HG02852 (cell line): Measurements from ENCODE around the gene HBA2.
"Not testable (repeated sequence)": the region's sequence is repeated elsewhere in the genome, so short reads cannot be mapped to it uniquely, and the experiment has no call there.

Experiments used
- ATAC-seq: cut with Tn5 transposase; IDR thresholded peaks from one replicate; pipeline ENCODE4 v1.9.1; 2021; ENCODE audit warnings: mild to moderate bottlenecking, moderate library complexity; ENCODE audit not compliant: unreplicated experiment

Gene HBA2

DNA sequence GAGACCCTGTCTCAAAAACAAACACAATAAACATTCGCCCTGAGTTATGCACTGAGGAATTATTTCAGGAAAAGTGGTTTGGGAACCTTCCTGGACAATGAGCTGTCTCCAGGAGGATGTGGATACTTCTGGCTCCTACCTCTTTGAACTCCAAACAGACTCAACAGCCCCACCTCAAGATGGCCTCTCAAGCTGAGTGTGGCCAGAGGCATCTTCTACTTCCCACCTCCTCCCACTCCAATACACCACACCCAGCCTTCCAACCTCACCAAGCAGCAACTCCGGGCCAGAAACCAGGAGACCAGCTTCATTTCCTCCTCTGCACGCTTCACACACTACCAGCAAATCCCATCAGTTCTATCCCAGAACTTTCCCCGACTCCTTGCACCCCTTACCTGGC lies 19.2 kb downstream of the HBA2 start:
- ATAC-seq = no peak

DNA sequence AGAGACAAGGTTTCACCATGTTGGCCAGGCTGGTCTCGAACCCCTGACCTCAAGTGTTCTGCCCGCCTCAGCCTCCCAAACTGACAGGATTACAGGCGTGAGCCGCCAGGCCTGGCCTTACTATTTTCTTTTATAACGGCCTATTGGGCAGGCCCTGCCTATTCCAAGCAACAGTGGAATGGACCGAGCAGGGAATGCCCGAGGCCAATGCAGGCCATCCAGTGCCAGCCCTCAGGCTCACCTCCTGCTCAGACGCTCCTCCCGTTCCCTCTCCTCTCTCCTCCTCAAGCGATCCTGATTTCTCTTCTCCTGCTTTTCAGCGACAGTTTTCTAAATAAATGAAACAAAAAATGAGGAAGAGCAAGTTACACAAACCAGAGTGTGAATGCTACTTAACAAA lies 20.0 kb downstream of the HBA2 start:
- ATAC-seq = no peak

DNA sequence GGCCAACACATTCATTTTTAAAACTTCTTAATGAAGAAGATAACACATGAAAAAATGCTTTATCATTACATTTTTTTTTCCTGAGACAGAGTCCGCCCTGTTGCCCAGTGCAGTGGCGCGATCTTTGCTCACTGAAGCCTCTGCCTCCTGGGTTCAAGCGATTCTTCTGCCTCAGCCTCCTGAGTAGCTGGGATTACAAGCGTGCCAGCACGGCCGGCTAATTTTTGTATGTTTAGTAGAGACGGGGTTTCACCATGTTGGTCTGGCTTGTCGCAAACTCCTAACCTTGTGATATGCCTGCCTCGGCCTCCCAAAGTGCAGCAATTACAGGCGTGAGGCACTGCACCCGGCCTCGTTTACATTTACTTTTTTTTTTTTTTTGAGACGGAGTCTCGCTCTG lies 20.8 kb downstream of the HBA2 start:
- ATAC-seq = no peak

DNA sequence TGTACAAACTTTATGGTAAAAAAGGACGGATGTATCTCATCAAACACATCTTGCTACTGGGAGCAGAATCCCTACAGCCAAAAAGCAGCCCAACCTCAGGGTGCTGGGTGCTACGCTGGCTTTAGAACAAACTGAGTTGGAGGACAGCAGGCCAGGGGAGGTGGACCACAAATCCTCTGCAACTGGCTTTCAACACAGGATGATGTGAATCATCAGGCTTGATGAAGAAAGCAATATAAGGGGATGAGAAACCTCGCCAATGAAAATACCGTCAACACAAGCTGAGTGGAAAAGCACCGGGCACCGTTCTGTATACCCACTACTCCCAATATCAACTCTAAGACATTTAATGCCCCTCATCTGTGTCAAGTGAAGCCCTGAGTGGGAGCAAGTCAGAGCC lies 21.8 kb downstream of the HBA2 start:
- ATAC-seq = no peak

DNA sequence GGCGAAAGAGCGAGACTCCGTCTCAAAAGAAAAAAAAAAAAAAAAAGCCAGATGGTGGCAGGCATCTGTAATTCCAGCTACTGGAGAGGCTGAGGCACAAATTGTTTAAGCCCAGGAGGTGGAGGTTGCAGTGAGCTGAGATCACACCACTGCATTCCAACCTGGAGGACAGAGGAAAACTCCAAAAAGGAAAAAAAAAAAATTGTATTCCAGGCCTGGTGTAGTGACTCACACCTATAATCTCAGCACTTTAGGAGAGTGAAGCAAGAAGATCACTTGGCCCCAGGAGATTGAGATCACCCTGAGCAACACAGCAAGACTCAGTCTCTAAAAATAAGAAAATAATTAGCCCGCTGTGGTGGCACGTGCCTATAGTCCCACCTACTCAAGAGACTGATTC lies 27.7 kb downstream of the HBA2 start:
- ATAC-seq = no peak

DNA sequence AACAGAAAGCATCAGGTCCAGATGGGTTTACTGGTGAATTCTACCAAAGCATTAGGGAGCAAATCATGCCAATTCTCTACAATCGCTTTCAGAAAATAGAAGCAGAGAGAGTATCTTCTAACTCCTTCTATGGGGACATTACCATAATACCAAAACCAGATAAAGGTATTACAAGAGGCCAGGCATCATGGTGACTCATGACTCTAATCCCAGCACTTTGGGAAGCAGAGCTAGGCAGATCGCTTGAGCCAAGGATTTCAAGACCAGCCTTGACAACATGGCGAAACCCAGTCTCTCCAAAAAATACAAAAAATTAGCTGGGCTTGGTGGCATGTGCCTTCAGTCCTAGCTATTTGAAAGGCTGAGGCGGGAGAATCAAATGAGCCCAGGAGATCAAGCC lies 30.6 kb downstream of the HBA2 start:
- ATAC-seq = no peak

DNA sequence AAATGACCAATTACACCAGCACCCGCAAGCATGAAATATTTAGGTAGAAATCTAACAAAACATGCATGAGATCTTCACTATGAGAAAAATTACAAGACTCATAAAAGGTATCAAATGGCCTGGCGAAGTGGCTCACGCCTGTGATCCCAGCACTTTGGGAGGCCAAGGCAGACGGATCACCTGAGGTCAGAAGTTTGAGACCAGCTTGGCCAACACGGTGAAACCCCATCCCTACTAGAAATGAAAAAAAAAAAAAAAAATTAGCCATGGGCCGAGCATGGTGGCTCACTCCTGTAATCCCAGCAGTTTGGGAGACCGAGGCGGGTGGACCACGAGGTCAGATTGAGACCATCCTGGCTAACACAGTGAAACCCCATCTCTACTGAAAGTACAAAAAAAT lies 31.4 kb downstream of the HBA2 start:
- ATAC-seq = not testable (repeated sequence)

DNA sequence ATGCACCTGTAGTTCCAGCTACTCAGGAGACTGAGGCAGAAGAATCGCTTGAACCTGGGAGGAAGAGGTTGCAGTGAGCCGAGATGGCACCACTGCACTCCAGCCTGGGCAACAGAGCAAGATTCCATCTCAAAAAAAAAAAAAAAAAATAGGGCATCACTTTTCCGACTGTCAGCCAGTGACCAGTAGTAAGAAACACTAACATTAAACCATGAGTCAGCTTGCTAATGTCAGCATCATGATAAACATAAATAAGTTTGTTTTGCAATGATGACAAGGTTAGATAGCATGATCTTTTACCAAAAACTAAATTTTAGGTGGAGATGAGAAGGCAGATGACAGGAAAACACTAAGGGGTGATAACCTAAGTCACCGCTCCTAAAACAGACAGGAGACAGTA lies 36.7 kb downstream of the HBA2 start:
- not testable (repeated sequence) for ATAC-seq

DNA sequence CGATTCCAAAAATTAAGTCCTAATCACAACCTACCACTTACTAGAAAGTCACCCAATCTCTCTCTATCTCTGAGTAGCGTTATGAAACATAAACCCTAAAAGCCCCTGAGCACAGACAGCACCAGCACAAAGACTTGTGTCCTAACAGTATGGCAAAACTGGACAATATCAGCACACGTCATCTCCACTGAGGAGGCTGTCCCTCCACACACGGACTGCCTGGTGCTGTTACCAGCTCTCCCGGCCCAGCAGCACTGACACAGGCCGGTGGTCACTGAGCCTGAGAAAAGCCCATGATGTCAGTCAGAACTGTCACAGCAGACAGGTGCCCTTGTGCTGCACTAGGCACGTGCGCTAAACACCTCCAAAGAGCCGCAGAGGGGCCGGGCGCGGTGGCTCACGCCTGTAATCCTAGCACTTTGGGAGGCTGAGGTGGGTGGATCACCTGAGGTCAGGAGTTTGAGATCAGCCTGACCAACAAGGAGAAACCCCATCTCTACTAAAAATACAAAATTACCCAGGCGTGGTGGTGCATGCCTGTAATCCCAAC lies 39.0 kb downstream of the HBA2 start:
- ATAC-seq = not testable (repeated sequence)

DNA sequence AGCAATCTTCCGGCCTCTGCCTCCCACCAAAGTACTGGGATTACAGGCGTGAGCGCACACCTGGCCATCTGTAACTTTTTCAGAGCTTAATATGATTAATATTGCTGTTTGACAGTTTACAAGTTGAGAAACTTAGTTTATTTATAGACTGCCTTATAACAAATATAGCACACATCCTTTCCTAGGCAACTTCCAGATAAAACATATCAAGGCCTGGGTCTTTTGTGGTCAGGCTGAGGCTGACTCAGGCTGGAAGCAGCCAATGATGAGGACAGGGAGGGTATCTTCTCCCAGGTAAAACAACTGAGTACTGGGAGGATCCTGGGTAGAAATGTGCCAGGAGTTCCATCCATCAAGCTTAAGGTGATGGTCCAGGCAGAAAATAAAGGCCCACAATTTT lies 40.3 kb downstream of the HBA2 start:
- ATAC-seq = no peak

DNA sequence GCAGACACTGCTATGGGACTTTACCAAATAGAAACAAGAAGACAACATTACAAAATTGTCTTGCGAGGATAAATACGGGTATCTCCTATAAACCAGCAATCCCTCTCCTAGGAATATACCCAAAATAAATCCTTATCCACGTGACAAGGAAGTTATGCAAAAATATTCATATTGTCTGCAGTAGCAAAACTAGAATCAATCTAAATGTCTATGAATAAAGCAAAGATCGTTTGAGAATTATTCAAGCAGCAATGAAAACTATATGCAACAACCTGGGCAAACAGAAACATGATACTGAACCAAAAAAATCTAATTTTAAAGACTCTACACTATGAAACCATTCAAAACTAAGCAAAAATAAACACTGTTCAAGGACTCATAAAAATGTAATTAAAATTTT lies 47.3 kb downstream of the HBA2 start:
- ATAC-seq = no peak
